ENCODE results near the gene AATK.

The AATK gene

GRCh38 chr17:81106716-81107115 lies 59.3 kb downstream of the AATK start:
- TF ChIP-seq POLR2AphosphoS5 (IDR thresholded peaks at IDR 0.05; ENCODE audit: low read depth) (no peak), SPI1 (IDR thresholded peaks at IDR 0.05; ENCODE audit: borderline replicate concordance, low read depth) (no peak), REST (IDR thresholded peaks at IDR 0.05; ENCODE audit: insufficient replicate concordance, low read depth) (no peak), GABPA (IDR thresholded peaks at IDR 0.05; ENCODE audit: low read depth) (no peak)
- TF ChIP-seq, protein P1, sequence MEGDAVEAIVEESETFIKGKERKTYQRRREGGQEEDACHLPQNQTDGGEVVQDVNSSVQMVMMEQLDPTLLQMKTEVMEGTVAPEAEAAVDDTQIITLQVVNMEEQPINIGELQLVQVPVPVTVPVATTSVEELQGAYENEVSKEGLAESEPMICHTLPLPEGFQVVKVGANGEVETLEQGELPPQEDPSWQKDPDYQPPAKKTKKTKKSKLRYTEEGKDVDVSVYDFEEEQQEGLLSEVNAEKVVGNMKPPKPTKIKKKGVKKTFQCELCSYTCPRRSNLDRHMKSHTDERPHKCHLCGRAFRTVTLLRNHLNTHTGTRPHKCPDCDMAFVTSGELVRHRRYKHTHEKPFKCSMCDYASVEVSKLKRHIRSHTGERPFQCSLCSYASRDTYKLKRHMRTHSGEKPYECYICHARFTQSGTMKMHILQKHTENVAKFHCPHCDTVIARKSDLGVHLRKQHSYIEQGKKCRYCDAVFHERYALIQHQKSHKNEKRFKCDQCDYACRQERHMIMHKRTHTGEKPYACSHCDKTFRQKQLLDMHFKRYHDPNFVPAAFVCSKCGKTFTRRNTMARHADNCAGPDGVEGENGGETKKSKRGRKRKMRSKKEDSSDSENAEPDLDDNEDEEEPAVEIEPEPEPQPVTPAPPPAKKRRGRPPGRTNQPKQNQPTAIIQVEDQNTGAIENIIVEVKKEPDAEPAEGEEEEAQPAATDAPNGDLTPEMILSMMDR (IDR thresholded peaks at IDR 0.05; ENCODE audit: insufficient read depth, low read length), result no peak
- no peaks in the 10 kb centered on the region for H3K27me3 ChIP-seq (ENCODE audit: insufficient read depth, poor library complexity, severe bottlenecking)

GRCh38 chr17:81103379-81103778 lies 62.6 kb downstream of the AATK start:
- H3K27me3 ChIP-seq (ENCODE audit: insufficient read depth, poor library complexity, severe bottlenecking), result no peaks in the 10 kb centered on the region
- DNase-seq (ENCODE audit: low read depth in 1 of 2, low spot score in 1 of 2), result no peak
- H3K4me3 ChIP-seq (replicated peaks; ENCODE audit: insufficient read depth, low read length), result no peak overlapping the region
- TF ChIP-seq SPI1 (IDR thresholded peaks at IDR 0.05; ENCODE audit: borderline replicate concordance, low read depth) (no peak), REST (IDR thresholded peaks at IDR 0.05; ENCODE audit: insufficient replicate concordance, low read depth) (no peak), POLR2AphosphoS5 (IDR thresholded peaks at IDR 0.05; ENCODE audit: low read depth) (no peak), GABPA (IDR thresholded peaks at IDR 0.05; ENCODE audit: low read depth) (no peak)
- TF ChIP-seq, protein P1 (IDR thresholded peaks at IDR 0.05; ENCODE audit: insufficient read depth, low read length), result no peak
- no peak overlapping the region for H3K27ac ChIP-seq (replicated peaks)

More at GRCh38 chr17:81106716-81107115, 59.3 kb downstream of the AATK start:
- no peak overlapping the region for H3K27ac ChIP-seq (replicated peaks)
- no peak overlapping the region for H3K4me3 ChIP-seq (replicated peaks; ENCODE audit: insufficient read depth, low read length)
- no peak for DNase-seq (ENCODE audit: low read depth in 1 of 2, low spot score in 1 of 2)

- no peak overlapping the region for H3K4me3 ChIP-seq (replicated peaks; ENCODE audit: insufficient read depth, low read length)
- TF ChIP-seq REST (IDR thresholded peaks at IDR 0.05; ENCODE audit: insufficient replicate concordance, low read depth) (no peak), GABPA (IDR thresholded peaks at IDR 0.05; ENCODE audit: low read depth) (no peak), SPI1 (IDR thresholded peaks at IDR 0.05; ENCODE audit: borderline replicate concordance, low read depth) (no peak), POLR2AphosphoS5 (IDR thresholded peaks at IDR 0.05; ENCODE audit: low read depth) (no peak)
- TF ChIP-seq, protein P1 (IDR thresholded peaks at IDR 0.05; ENCODE audit: insufficient read depth, low read length), result no peak
- H3K27me3 ChIP-seq (ENCODE audit: insufficient read depth, poor library complexity, severe bottlenecking), result no peaks in the 10 kb centered on the region
- no peak overlapping the region for H3K27ac ChIP-seq (replicated peaks)
- DNase-seq (ENCODE audit: low read depth in 1 of 2, low spot score in 1 of 2), result no peak
These were observed 63.2 kb downstream of the AATK start for GRCh38 chr17:81102869-81103268.
